Adrenal gland (tissue), 19 donors: ENCODE results near the gene KCNMB1. TPM values are rescaled to one million over a fixed set of nuclear protein-coding genes. Genes with fewer than 3 reads are reported as not detected.

ENCODE experiments used
- DNase-seq, 7 donors: peaks; one replicate each; pipeline ENCODE4 v3.0.0-alpha.2; 2019 to 2020
- H3K27ac ChIP-seq, 5 donors: fragments of 200-600 bp; sonication (generic) in 4 of 5; 1 replicate in 3 of 5; 2 replicates in 2 of 5; pipeline versions ENCODE4 v1.5.1 to v1.8.0; 2016 to 2020; ENCODE audit warnings: mild to moderate bottlenecking in 1 of 5
- H3K27me3 ChIP-seq: fragments of 200-600 bp; 2 replicates; pipeline ENCODE4 v1.8.0; 2021
- H3K36me3 ChIP-seq, 2 donors: fragments of 200-600 bp; replicated peaks in 1 of 2; 1 replicate in 1 of 2; 2 replicates in 1 of 2; pipeline versions ENCODE4 v1.5.1 to v1.8.0; 2018 to 2022
- H3K4me1 ChIP-seq, 2 donors: fragments of 200-600 bp; replicated peaks in 1 of 2; 1 replicate in 1 of 2; 2 replicates in 1 of 2; pipeline versions ENCODE4 v1.5.1 to v1.8.0; 2018 to 2021
- H3K4me3 ChIP-seq, 4 donors: fragments of 200-600 bp; sonication (generic) in 3 of 4; one replicate each; pipeline ENCODE4 v1.5.1; 2016 to 2018
- H3K9me3 ChIP-seq, 3 donors: fragments of 200-600 bp; sonication (generic) in 1 of 3; replicated peaks in 1 of 3; 1 replicate in 2 of 3; 2 replicates in 1 of 3; pipeline versions ENCODE4 v1.5.1 to v1.8.0; 2016 to 2021
- POLR2A ChIP-seq, 2 donors: fragments of 450-650 bp; IDR thresholded peaks; one replicate each; pipeline ENCODE4 v1.6.1; 2017; ENCODE audit warnings: antibody characterized with exemption in 2 of 2, mild to moderate bottlenecking in 2 of 2, moderate library complexity in 1 of 2
- WGBS, 4 donors: extraction: QIAGEN DNeasy Blood & Tissue Kit in 2 of 4; methylation state at CpG; one replicate each; pipeline versions ENCODE4 v1.1.5 to v1.1.7; 2013 to 2017; 5-methylcytosine and 5-hydroxymethylcytosine counted together
- intact Hi-C, 2 donors: fragments of 100-400 bp; cut with DNase I; formaldehyde crosslinking; loops; one replicate each; pipeline versions ENCODE4 v1.14.1 to v1.15.0; 2022 to 2023
- long read RNA-seq, 10 donors: library from polyadenylated mRNA in 3 of 10; unstranded in 2 of 10; stranded (forward) in 1 of 10; transcript quantifications; one replicate each; pipeline ENCODE4 v2.0.0 and lab custom pipeline, GENCODE V29; 2021 to 2026
- polyA plus RNA-seq, 3 donors: library from polyadenylated mRNA; stranded (reverse); fragments of 200-250 nt in 2 of 3; fragments of 350-450 nt in 1 of 3; fragmentation: Illumina TruSeq in 1 of 3; extraction: RNeasy Lipid Tissue Mini Kit (QIAGEN cat#74804) in 1 of 3; gene quantifications; one replicate each; pipeline ENCODE4 v1.2.3, GENCODE V29; 2013 to 2014
- total RNA-seq, 9 donors: library from RNA; depleted of rRNA in 4 of 9; stranded (reverse); fragments of >200 nt in 4 of 9; fragments of 120-200 nt in 1 of 9; fragmentation: NEBNext Ultra II Directional in 1 of 9; extraction: Animal tissue kit (Norgen Biotek cat#: 25700) in 1 of 9; gene quantifications; one replicate each; pipeline versions ENCODE4 v1.1.0 to v1.2.4, GENCODE V29; 2013 to 2023
- TF ChIP-seq, protein P1 (sequence below), 6 experiments: fragments of 450-650 bp in 4 of 6; fragments of 200-600 bp in 2 of 6; sonication (generic) in 1 of 6; IDR thresholded peaks; 1 replicate in 5 of 6; 2 replicates in 1 of 6; pipeline versions ENCODE4 v1.5.1 to v1.8.0; 2016 to 2021; ENCODE audit warnings: antibody characterized with exemption in 6 of 6, mild to moderate bottlenecking in 2 of 6, moderate library complexity in 1 of 6
- donor health status: healthy with polysubstance abuse.
- donor health status: Bipolar disorder and iron deficiency.
- donor health status: DM: yes; HTN: yes; CAD: no.
- donor health status: DM: no; HTN: no; CAD: no.
- donor health status: DM: no; HTN: no; CAD: no.
- donor health status: DM: yes; HTN: yes; CAD: no.

The KCNMB1 gene, protein sequence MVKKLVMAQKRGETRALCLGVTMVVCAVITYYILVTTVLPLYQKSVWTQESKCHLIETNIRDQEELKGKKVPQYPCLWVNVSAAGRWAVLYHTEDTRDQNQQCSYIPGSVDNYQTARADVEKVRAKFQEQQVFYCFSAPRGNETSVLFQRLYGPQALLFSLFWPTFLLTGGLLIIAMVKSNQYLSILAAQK
- total RNA-seq (1 to 10 TPM in 3 of 9 donors, under 1 TPM in 6; 0.11 to 1.2 (median 0.55) TPM), polyA plus RNA-seq (1 to 10 TPM in 2 of 3 donors, under 1 TPM in 1; 0.99 to 3.2 (median 1.6) TPM)
- long read RNA-seq, donor 1, result 0 reads
- long read RNA-seq, donor 2, result 0 reads
- long read RNA-seq, donor 3, result 0 reads
- long read RNA-seq, donor 4, full-length matches to known transcripts, result 1 of 2 reads
- long read RNA-seq, donor 4, partial matches to known transcripts, result 0 of 2 reads
- long read RNA-seq, donor 4, other reads (novel, unspliced or antisense), result 1 of 2 reads
- long read RNA-seq, donor 5, full-length matches to known transcripts, result 4 of 5 reads
- long read RNA-seq, donor 5, partial matches to known transcripts, result 0 of 5 reads
- long read RNA-seq, donor 5, other reads (novel, unspliced or antisense), result 1 of 5 reads
- long read RNA-seq, donor 6, full-length matches to known transcripts, result 8 of 10 reads
- long read RNA-seq, donor 6, partial matches to known transcripts, result 2 of 10 reads
- long read RNA-seq, donor 6, other reads (novel, unspliced or antisense), result 0 of 10 reads
- long read RNA-seq, donor 7, result 0 reads
- long read RNA-seq, donor 8, full-length matches to known transcripts, result 1 of 1 reads
- long read RNA-seq, donor 8, partial matches to known transcripts, result 0 of 1 reads
- long read RNA-seq, donor 8, other reads (novel, unspliced or antisense), result 0 of 1 reads
- long read RNA-seq, donor 9, result 0 reads
- long read RNA-seq, donor 10, result 0 reads

DNA sequence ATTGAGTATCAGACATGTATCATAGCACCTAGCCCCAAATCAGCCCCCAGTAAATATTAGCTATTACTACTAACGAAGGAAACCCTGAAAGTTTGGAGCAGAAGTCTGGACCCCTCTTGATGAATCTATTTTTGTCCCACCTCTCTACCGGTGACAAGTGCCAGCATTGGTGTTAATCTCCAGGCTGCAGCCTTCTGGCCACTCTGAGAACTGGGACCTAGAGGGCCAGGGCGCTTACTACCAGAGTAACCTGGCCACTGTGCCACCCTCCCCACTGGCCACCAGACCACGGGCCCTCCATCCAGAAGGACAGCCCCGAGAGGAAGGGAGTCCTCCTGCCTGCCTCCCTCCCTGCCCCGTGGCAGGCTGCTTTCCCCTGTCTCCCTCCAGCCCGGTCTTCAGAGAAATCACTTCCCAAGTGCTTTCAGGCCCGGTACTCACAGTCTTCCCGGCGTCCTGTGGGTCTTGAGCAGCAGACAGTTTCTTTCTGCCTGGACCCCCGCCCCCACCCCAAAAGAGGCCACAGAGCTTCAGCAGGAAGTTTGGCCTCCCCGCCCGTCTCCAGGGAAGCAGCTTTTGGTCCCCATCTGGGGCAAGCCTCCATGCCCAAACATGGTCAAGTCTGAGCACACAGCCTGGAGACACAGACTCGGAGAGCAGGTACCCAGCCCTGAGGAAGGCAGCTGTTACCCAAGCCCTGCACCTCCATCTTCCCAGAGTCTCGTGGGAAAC is at the start of gene KCNMB1:
Gene KCNMB1, minus strand, starts transcription at position 550 of the 732 bp plus-strand sequence. CDS start 3,920 bp downstream, outside the sequence.
- Histone ChIP-seq H3K27ac (peak within 1 kb of the TSS in 1 of 5 donors; percentile 8), H3K4me1 (no peaks in the 10 kb centered on the region)
- DNase-seq, result no peak

DNA sequence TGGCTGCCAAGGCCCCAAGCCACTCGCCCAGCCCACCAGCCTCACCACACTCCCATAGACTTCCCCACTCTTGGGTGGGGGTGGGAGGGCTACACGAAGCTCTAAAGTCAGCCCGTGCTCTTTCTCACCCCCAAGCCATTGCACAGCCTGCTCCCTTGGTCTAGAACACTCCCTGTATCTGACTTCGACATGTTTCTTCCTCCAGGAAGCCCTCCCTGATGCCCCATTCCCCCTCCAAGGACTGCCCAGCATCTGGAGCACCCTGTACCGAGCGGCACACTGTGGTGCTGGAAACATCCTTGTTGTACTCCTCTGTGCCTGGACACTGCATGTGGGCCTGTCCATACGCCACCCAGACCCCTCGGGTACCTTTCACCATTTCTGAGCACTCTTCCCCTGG is 49.4 kb upstream of the KCNMB1 start:
- no peaks in the 10 kb centered on the region for H3K36me3 ChIP-seq
- H3K4me1 ChIP-seq, result no peaks in the 10 kb centered on the region
- H3K9me3 ChIP-seq, result no peaks in the 10 kb centered on the region
- TF ChIP-seq, protein P1, sequence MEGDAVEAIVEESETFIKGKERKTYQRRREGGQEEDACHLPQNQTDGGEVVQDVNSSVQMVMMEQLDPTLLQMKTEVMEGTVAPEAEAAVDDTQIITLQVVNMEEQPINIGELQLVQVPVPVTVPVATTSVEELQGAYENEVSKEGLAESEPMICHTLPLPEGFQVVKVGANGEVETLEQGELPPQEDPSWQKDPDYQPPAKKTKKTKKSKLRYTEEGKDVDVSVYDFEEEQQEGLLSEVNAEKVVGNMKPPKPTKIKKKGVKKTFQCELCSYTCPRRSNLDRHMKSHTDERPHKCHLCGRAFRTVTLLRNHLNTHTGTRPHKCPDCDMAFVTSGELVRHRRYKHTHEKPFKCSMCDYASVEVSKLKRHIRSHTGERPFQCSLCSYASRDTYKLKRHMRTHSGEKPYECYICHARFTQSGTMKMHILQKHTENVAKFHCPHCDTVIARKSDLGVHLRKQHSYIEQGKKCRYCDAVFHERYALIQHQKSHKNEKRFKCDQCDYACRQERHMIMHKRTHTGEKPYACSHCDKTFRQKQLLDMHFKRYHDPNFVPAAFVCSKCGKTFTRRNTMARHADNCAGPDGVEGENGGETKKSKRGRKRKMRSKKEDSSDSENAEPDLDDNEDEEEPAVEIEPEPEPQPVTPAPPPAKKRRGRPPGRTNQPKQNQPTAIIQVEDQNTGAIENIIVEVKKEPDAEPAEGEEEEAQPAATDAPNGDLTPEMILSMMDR (IDR thresholded peaks at IDR 0.05), result no peak
- TF ChIP-seq POLR2A (IDR thresholded peaks at IDR 0.05), result no peak
- no peak for DNase-seq
- WGBS, 4 donors, result 84 to 92% (median 87%) methylated on average over 8 of the region's 8 CpGs
- intact Hi-C loops, result loop anchor here in 1 of 2 donors (5.0 kb wide), 1 partner anchor 184 kb away; no protein-coding TSS in a partner anchor
- no peaks in the 10 kb centered on the region for H3K27me3 ChIP-seq
- H3K4me3 ChIP-seq, result no peak overlapping the region
- no peak overlapping the region for H3K27ac ChIP-seq

More for the DNA sequence above, at the start of gene KCNMB1:
- no peak for TF ChIP-seq POLR2A (IDR thresholded peaks at IDR 0.05)
- TF ChIP-seq, protein P1 (IDR thresholded peaks at IDR 0.05), result no peak
- H3K9me3 ChIP-seq, result no peaks in the 10 kb centered on the region
- intact Hi-C loops, result no loop called here
- no peaks in the 10 kb centered on the region for H3K36me3 ChIP-seq
- H3K27me3 ChIP-seq, result no peaks in the 10 kb centered on the region
- peak within 1 kb of the TSS in 1 of 4 donors; percentile 35 for H3K4me3 ChIP-seq
- WGBS, 4 donors, result 28 to 60% (median 46%) methylated on average over 7 to 15 of the region's 15 CpGs

DNA sequence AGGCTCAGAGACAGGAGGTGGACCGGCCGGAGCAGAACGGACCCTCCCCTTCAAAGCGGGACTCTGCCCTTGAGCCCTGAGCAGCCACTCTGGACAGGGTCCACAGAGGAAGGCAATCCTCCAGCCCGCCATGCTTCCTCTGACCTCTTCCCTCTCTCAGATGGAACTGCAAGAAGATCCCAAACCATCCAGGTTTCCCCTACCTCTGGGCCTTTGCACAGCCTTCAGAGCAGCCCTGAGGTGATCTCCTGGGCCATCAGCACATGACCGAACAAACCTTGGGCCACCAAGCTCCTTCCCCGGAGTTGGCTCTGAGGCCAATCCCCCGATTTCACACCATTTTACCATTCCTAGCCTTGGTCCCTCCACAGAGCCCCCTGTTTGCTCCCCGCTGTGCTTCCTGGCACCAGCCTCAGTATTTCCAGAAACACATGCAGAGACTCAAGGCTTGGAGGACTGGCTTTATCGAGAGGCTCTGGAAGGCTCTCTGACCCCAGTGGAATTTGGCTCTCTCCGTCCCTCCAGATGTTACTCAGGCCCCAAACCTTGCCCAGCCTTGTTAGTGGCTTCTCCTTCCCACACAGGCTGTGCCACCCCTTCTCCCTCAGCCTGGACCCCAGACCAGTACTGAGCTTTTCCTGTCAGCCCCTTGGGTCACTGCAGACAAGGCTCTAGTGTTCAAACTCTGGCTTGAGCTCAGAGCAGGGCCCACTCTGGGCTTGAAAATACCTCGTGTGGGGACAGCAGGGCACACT is 48.6 kb upstream of the KCNMB1 start:
- no peak overlapping the region for H3K4me3 ChIP-seq
- H3K9me3 ChIP-seq, result no peaks in the 10 kb centered on the region
- TF ChIP-seq, protein P1 (IDR thresholded peaks at IDR 0.05), result no peak
- no peak for TF ChIP-seq POLR2A (IDR thresholded peaks at IDR 0.05)
- DNase-seq, result no peak
- peak overlapping the region in 1 of 5 donors; percentile 34 for H3K27ac ChIP-seq
- WGBS, 4 donors, result 84 to 90% (median 87%) methylated on average over 12 of the region's 12 CpGs
- no peaks in the 10 kb centered on the region for H3K27me3 ChIP-seq
- intact Hi-C loops, result loop anchor here in 1 of 2 donors (5.0 kb wide), 1 partner anchor 185 kb away; no protein-coding TSS in a partner anchor
- no peaks in the 10 kb centered on the region for H3K36me3 ChIP-seq
- H3K4me1 ChIP-seq, result no peaks in the 10 kb centered on the region
